ENCODE measurements around the gene FRAS1.
"Not testable (repeated sequence)": the region's sequence is repeated elsewhere in the genome, so short reads cannot be mapped to it uniquely, and the experiment has no call there.

Gene FRAS1

DNA sequence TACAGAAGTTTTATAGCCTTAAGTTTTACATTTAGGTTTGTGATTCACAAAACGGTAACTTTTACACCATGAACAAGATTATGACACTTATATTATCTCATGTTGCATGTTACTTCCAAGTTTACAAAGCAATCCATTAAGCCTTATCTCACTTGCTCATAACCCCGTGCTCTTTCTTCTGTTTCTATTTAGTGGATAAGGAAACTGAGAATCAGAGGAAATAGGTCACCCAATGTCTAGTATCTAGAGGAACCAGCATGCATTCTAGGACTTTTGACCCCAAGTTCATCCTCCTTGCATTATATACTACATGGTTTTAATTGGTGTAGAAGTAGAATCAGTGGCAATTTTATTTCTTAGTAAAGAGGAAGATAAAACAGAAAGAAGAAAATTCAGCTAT, 427.5 kb downstream of the FRAS1 start:
- Histone ChIP-seq H3K4me3 (ENCODE audit: low read depth in 1 of 2, low read length in 2 of 2) (no peak overlapping the region), H3K4me1 (ENCODE audit: control insufficient read depth in 1 of 2, insufficient read depth in 2 of 2, low read length in 2 of 2) (no peaks in the 10 kb centered on the region), H3K27me3 (ENCODE audit: control insufficient read depth in 1 of 2, insufficient read depth in 2 of 2, low read length in 2 of 2) (no peaks in the 10 kb centered on the region), H3K27ac (ENCODE audit: low read depth, low read length) (no peak overlapping the region), H3K9ac (ENCODE audit: low read depth in 1 of 2, low read length in 2 of 2) (no peak overlapping the region), H3K9me3 (ENCODE audit: control insufficient read depth in 1 of 2, low read length in 2 of 2) (no peaks in the 10 kb centered on the region), H3K36me3 (ENCODE audit: control insufficient read depth in 1 of 2, insufficient read depth in 2 of 2, low read length in 2 of 2) (no peaks in the 10 kb centered on the region)

DNA sequence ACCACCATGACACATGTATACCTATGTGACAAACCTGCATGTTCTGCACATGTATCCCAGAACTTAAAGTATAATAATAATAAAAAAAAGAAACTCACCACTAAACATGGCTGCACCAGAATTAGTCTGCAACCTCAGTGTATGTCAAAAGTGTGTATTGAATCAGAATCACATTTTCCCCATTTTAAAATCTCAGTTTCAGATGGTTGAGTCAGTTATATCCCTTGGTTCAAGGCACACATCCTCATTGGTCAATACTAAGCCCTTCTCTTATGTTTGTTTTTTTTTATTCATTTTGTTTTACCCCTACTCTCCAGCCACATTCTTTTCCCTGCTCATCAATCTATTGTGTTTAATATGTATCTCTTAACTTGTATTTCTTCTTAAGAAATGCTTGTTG, 436.6 kb downstream of the FRAS1 start:
- no peaks in the 10 kb centered on the region for H3K4me1 ChIP-seq (ENCODE audit: control insufficient read depth in 1 of 2, insufficient read depth in 2 of 2, low read length in 2 of 2)
- H3K9me3 ChIP-seq (ENCODE audit: control insufficient read depth in 1 of 2, low read length in 2 of 2) = no peaks in the 10 kb centered on the region
- H3K36me3 ChIP-seq (ENCODE audit: control insufficient read depth in 1 of 2, insufficient read depth in 2 of 2, low read length in 2 of 2) = no peaks in the 10 kb centered on the region
- no peak overlapping the region for H3K27ac ChIP-seq (ENCODE audit: low read depth, low read length)
- H3K4me3 ChIP-seq (ENCODE audit: low read depth in 1 of 2, low read length in 2 of 2) = no peak overlapping the region
- H3K27me3 ChIP-seq (ENCODE audit: control insufficient read depth in 1 of 2, insufficient read depth in 2 of 2, low read length in 2 of 2) = no peaks in the 10 kb centered on the region
- no peak overlapping the region for H3K9ac ChIP-seq (ENCODE audit: low read depth in 1 of 2, low read length in 2 of 2)

DNA sequence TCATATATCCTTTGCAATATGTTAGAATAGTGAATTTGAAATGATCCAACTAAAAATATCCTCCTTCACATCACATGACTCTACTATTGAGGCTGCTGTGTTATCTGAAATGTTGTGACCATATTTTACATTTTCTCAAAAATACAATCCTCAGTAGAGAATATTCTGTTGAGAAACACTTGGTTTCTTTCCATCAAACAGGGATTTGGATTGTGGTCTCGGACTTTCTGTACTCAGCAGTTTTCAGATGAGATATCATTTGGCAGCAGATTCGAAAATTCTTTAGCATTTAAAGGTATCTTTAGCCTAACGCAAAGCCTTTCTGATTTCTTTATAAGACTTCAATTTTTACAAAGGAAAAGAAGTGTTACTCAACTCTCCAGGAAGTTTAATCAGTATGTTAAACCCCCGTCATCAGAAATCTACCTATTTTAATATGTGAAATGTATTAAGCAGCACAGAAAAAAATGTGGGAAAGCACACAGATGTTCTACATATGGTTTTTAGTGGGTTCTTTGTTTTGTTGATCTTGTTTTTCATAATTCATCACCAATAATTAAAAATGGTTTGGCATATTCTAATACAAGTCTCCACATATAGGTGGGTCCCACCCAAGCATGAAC, 439.0 kb downstream of the FRAS1 start:
- no peak overlapping the region for H3K9ac ChIP-seq (ENCODE audit: low read depth in 1 of 2, low read length in 2 of 2)
- H3K36me3 ChIP-seq (ENCODE audit: control insufficient read depth in 1 of 2, insufficient read depth in 2 of 2, low read length in 2 of 2) = no peaks in the 10 kb centered on the region
- H3K27me3 ChIP-seq (ENCODE audit: control insufficient read depth in 1 of 2, insufficient read depth in 2 of 2, low read length in 2 of 2) = no peaks in the 10 kb centered on the region
- H3K27ac ChIP-seq (ENCODE audit: low read depth, low read length) = no peak overlapping the region
- H3K9me3 ChIP-seq (ENCODE audit: control insufficient read depth in 1 of 2, low read length in 2 of 2) = no peaks in the 10 kb centered on the region
- H3K4me1 ChIP-seq (ENCODE audit: control insufficient read depth in 1 of 2, insufficient read depth in 2 of 2, low read length in 2 of 2) = no peaks in the 10 kb centered on the region
- H3K4me3 ChIP-seq (ENCODE audit: low read depth in 1 of 2, low read length in 2 of 2) = no peak overlapping the region

DNA sequence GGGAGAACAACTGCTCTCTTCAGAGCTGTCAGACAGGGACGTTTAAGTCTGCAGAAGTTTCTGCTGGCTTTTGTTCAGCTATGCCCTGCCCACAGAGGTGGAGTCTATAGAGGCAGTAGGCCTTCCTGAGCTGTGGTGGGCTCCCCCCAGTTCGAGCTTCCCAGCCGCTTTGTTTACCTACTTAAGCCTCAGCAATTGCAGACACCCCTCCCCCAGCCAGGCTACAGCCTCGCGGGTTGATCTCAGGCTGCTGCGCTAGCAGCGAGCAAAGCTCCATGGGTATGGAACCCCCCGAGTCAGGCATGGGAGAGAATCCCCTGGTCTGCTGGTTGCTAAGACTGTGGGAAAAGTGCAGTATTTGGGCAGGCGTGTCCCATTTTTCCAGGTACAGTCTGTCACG, 449.1 kb downstream of the FRAS1 start:
- not testable (repeated sequence) for H3K9me3 ChIP-seq (ENCODE audit: control insufficient read depth in 1 of 2, low read length in 2 of 2); H3K27me3 ChIP-seq (ENCODE audit: control insufficient read depth in 1 of 2, insufficient read depth in 2 of 2, low read length in 2 of 2); H3K4me1 ChIP-seq (ENCODE audit: control insufficient read depth in 1 of 2, insufficient read depth in 2 of 2, low read length in 2 of 2); H3K4me3 ChIP-seq (ENCODE audit: low read depth in 1 of 2, low read length in 2 of 2); H3K9ac ChIP-seq (ENCODE audit: low read depth in 1 of 2, low read length in 2 of 2); H3K36me3 ChIP-seq (ENCODE audit: control insufficient read depth in 1 of 2, insufficient read depth in 2 of 2, low read length in 2 of 2); H3K27ac ChIP-seq (ENCODE audit: low read depth, low read length)

DNA sequence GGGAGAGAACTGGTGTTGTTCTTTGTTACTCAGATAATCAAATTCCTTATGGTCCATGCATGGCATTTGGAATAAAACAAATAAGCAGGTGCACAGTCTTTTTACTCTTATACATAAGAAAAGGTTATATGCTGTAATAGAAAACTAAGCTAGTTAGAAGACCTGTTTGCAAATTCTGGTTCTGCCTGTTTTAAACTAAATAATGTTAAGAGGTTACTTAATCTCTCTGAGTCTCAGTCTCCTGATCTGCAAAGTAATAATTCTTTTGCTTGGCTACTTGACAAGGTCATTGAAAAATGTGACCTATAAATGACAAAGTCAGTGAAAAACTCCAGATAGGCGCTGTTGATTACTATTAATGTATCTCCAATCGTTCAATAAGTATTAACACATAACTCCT, 451.9 kb downstream of the FRAS1 start:
- H3K27me3 ChIP-seq (ENCODE audit: control insufficient read depth in 1 of 2, insufficient read depth in 2 of 2, low read length in 2 of 2) = no peaks in the 10 kb centered on the region
- H3K36me3 ChIP-seq (ENCODE audit: control insufficient read depth in 1 of 2, insufficient read depth in 2 of 2, low read length in 2 of 2) = no peaks in the 10 kb centered on the region
- H3K4me1 ChIP-seq (ENCODE audit: control insufficient read depth in 1 of 2, insufficient read depth in 2 of 2, low read length in 2 of 2) = peaks cover 0 to 13% of the 10 kb centered on the region in 2 donors
- no peaks in the 10 kb centered on the region for H3K9me3 ChIP-seq (ENCODE audit: control insufficient read depth in 1 of 2, low read length in 2 of 2)
- no peak overlapping the region for H3K4me3 ChIP-seq (ENCODE audit: low read depth in 1 of 2, low read length in 2 of 2)
- H3K9ac ChIP-seq (ENCODE audit: low read depth in 1 of 2, low read length in 2 of 2) = no peak overlapping the region
- no peak overlapping the region for H3K27ac ChIP-seq (ENCODE audit: low read depth, low read length)

DNA sequence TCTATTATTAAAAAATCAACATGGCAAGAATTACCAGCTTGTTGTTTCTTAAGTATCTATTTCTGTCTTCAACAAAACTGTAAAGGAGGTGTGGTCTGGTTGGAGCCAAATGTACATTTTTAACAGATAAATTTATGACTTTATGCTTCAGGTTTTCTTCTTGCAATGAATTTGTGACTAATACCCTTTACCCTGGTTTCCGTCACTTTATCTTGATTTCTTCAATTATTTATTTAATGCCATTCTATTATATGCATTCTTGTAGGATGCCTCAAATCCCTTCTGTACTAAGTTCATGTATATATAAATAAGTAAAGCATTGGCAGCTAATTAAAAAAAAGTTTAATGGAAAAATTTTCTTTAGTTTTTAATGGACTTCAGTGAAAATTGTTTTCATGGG, 453.0 kb downstream of the FRAS1 start:
- Histone ChIP-seq H3K27ac (ENCODE audit: low read depth, low read length) (no peak overlapping the region), H3K4me3 (ENCODE audit: low read depth in 1 of 2, low read length in 2 of 2) (no peak overlapping the region), H3K36me3 (ENCODE audit: control insufficient read depth in 1 of 2, insufficient read depth in 2 of 2, low read length in 2 of 2) (no peaks in the 10 kb centered on the region), H3K27me3 (ENCODE audit: control insufficient read depth in 1 of 2, insufficient read depth in 2 of 2, low read length in 2 of 2) (no peaks in the 10 kb centered on the region), H3K4me1 (ENCODE audit: control insufficient read depth in 1 of 2, insufficient read depth in 2 of 2, low read length in 2 of 2) (peaks cover 0 to 13% of the 10 kb centered on the region in 2 donors), H3K9ac (ENCODE audit: low read depth in 1 of 2, low read length in 2 of 2) (no peak overlapping the region), H3K9me3 (ENCODE audit: control insufficient read depth in 1 of 2, low read length in 2 of 2) (no peaks in the 10 kb centered on the region)

DNA sequence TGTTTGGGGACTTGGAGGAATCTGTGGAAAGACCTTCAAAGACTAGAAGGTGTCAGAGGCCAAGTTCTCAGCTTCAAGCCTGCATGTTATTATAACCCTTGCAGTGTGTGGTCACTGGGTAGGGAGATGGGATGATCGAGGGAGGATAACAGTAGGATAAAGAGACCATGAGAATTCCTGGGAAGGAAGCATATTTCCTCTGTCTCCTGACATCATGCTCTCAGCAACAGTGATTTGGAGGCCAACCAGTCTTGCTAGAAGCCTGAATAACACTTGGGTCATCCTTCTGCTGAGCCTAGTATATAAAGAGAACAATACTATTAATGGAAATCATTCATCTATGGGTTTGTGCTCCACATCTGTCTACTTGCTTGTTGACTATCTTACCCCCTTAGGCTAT, 453.6 kb downstream of the FRAS1 start:
- H3K27ac ChIP-seq (ENCODE audit: low read depth, low read length) = no peak overlapping the region
- no peaks in the 10 kb centered on the region for H3K27me3 ChIP-seq (ENCODE audit: control insufficient read depth in 1 of 2, insufficient read depth in 2 of 2, low read length in 2 of 2)
- no peak overlapping the region for H3K4me3 ChIP-seq (ENCODE audit: low read depth in 1 of 2, low read length in 2 of 2)
- no peak overlapping the region for H3K9ac ChIP-seq (ENCODE audit: low read depth in 1 of 2, low read length in 2 of 2)
- peaks cover 0 to 13% of the 10 kb centered on the region in 2 donors for H3K4me1 ChIP-seq (ENCODE audit: control insufficient read depth in 1 of 2, insufficient read depth in 2 of 2, low read length in 2 of 2)
- H3K9me3 ChIP-seq (ENCODE audit: control insufficient read depth in 1 of 2, low read length in 2 of 2) = no peaks in the 10 kb centered on the region
- no peaks in the 10 kb centered on the region for H3K36me3 ChIP-seq (ENCODE audit: control insufficient read depth in 1 of 2, insufficient read depth in 2 of 2, low read length in 2 of 2)

DNA sequence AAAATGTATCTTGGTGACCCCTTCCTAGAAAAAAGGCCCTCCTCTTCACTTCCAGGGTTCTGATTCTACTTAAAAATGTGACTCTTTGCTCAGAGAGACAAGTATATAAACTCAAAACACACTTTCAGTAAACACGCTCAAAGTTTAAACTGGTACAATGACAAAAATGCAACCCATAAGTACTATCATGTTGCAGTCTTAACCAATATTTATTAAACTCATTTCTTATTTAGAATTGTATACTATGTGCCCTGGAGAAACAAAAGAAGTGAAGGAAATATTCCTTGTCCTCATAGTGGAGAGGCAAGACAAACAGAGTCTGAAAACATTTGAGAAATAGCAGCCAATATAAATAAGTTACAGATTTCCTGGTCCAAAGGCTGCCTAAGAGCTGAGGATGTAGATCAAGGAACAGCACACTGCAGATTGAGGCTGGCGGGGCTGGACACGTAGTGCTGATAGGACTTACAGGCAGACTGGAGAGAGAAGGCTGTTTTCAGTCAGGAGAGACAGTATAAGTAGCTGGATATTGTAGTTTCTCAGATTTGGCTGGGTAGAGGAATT, 455.3 kb downstream of the FRAS1 start:
- H3K4me1 ChIP-seq (ENCODE audit: control insufficient read depth in 1 of 2, insufficient read depth in 2 of 2, low read length in 2 of 2) = peaks cover 0 to 13% of the 10 kb centered on the region in 2 donors

DNA sequence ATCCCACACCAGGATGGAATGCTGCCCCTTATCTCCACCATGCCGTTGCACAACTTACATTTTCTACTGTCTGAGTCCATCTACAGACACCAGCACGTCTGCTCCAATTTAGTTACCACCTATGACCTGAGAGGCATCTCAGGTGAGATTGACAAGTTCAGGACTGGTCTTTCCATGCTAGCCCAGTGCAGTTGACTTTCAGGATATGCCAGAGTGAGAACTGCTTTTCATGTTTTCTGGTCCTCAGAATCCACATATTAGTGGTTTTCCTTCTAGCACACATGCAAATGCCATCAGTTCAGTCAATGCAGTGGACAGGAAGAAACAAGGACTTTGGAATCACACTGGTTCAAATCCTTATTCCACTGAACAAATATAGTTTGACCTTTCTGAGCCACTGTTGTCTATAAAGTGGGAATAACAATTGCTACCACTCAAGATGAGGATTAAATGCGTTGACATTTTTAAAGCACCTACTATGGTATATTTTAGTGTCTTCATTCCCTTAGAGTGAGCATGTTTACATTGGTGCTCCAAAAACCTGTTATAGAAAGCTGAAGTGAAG, 456.4 kb downstream of the FRAS1 start:
- H3K36me3 ChIP-seq (ENCODE audit: control insufficient read depth in 1 of 2, insufficient read depth in 2 of 2, low read length in 2 of 2) = no peaks in the 10 kb centered on the region
- H3K27ac ChIP-seq (ENCODE audit: low read depth, low read length) = no peak overlapping the region
- H3K9ac ChIP-seq (ENCODE audit: low read depth in 1 of 2, low read length in 2 of 2) = no peak overlapping the region

More for the DNA sequence above, 455.3 kb downstream of the FRAS1 start:
- Histone ChIP-seq H3K9me3 (ENCODE audit: control insufficient read depth in 1 of 2, low read length in 2 of 2) (no peaks in the 10 kb centered on the region), H3K36me3 (ENCODE audit: control insufficient read depth in 1 of 2, insufficient read depth in 2 of 2, low read length in 2 of 2) (no peaks in the 10 kb centered on the region), H3K4me3 (ENCODE audit: low read depth in 1 of 2, low read length in 2 of 2) (no peak overlapping the region), H3K27me3 (ENCODE audit: control insufficient read depth in 1 of 2, insufficient read depth in 2 of 2, low read length in 2 of 2) (no peaks in the 10 kb centered on the region), H3K27ac (ENCODE audit: low read depth, low read length) (no peak overlapping the region), H3K9ac (ENCODE audit: low read depth in 1 of 2, low read length in 2 of 2) (no peak overlapping the region)

DNA sequence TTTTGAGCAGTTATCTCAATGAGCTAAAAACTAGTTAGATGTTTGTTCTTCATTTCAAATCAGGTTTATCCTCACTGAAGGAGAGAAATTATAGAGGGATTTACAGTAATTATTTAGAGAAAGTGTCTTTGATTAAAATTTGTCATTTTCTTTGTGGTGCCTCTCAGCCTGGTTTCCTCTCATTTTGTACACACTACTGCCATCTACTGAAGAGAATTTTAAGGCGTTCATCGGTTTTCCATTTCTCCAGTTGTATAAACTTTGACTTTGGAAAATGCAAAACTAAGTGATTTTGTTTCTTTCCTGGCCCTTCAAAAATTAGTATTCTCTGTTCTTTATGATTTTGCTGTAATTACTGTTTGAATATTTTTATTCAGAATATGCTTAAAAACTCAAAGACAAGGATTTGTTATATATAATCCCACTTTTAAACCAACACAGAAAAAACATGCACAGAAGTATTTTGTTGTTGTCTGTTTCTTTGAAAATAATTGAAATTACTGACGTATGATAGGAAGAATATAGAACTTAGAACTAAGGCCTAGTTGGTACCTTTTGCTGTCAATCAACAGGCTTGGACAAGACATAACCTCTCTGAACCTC, 460.0 kb downstream of the FRAS1 start:
- no peaks in the 10 kb centered on the region for H3K9me3 ChIP-seq (ENCODE audit: control insufficient read depth in 1 of 2, low read length in 2 of 2)
- H3K4me3 ChIP-seq (ENCODE audit: low read depth in 1 of 2, low read length in 2 of 2) = no peak overlapping the region
- H3K9ac ChIP-seq (ENCODE audit: low read depth in 1 of 2, low read length in 2 of 2) = no peak overlapping the region
- H3K27ac ChIP-seq (ENCODE audit: low read depth, low read length) = no peak overlapping the region
- no peaks in the 10 kb centered on the region for H3K27me3 ChIP-seq (ENCODE audit: control insufficient read depth in 1 of 2, insufficient read depth in 2 of 2, low read length in 2 of 2)
- no peaks in the 10 kb centered on the region for H3K36me3 ChIP-seq (ENCODE audit: control insufficient read depth in 1 of 2, insufficient read depth in 2 of 2, low read length in 2 of 2)
- H3K4me1 ChIP-seq (ENCODE audit: control insufficient read depth in 1 of 2, insufficient read depth in 2 of 2, low read length in 2 of 2) = peaks cover 0 to 11% of the 10 kb centered on the region in 2 donors

More for the DNA sequence above, 456.4 kb downstream of the FRAS1 start:
- no peaks in the 10 kb centered on the region for H3K9me3 ChIP-seq (ENCODE audit: control insufficient read depth in 1 of 2, low read length in 2 of 2)
- H3K27me3 ChIP-seq (ENCODE audit: control insufficient read depth in 1 of 2, insufficient read depth in 2 of 2, low read length in 2 of 2) = no peaks in the 10 kb centered on the region
- H3K4me3 ChIP-seq (ENCODE audit: low read depth in 1 of 2, low read length in 2 of 2) = no peak overlapping the region
- peaks cover 0 to 13% of the 10 kb centered on the region in 2 donors for H3K4me1 ChIP-seq (ENCODE audit: control insufficient read depth in 1 of 2, insufficient read depth in 2 of 2, low read length in 2 of 2)
